GM12872 (cell line): ENCODE data around the gene SF3A2.

Experiments
- CTCF ChIP-seq: IDR thresholded peaks from 3 replicates; pipeline ENCODE4 v1.5.1; 2011; ENCODE audit warnings: low read depth, mild to moderate bottlenecking, low read length, moderate library complexity; ENCODE audit not compliant: insufficient read depth

SF3A2 gene

GRCh38 chr19:2278459-2279158, 42.0 kb downstream of the SF3A2 start:
- no peak for TF ChIP-seq CTCF

- TF ChIP-seq CTCF, result no peak
Observed at GRCh38 chr19:2280633-2281264, 44.1 kb downstream of the SF3A2 start.

- no peak for TF ChIP-seq CTCF
Observed at GRCh38 chr19:2282062-2282861, 45.6 kb downstream of the SF3A2 start, which contains the start of gene PEAK3. Gene PEAK3 (minus strand): TSS chr19:2282175. CDS start chr19:2280931, 1,244 bp downstream.

GRCh38 chr19:2282862-2283237, 46.2 kb downstream of the SF3A2 start:
- no peak for TF ChIP-seq CTCF

- TF ChIP-seq CTCF, result no peak
Observed at GRCh38 chr19:2283835-2284507, 47.3 kb downstream of the SF3A2 start.

DNA sequence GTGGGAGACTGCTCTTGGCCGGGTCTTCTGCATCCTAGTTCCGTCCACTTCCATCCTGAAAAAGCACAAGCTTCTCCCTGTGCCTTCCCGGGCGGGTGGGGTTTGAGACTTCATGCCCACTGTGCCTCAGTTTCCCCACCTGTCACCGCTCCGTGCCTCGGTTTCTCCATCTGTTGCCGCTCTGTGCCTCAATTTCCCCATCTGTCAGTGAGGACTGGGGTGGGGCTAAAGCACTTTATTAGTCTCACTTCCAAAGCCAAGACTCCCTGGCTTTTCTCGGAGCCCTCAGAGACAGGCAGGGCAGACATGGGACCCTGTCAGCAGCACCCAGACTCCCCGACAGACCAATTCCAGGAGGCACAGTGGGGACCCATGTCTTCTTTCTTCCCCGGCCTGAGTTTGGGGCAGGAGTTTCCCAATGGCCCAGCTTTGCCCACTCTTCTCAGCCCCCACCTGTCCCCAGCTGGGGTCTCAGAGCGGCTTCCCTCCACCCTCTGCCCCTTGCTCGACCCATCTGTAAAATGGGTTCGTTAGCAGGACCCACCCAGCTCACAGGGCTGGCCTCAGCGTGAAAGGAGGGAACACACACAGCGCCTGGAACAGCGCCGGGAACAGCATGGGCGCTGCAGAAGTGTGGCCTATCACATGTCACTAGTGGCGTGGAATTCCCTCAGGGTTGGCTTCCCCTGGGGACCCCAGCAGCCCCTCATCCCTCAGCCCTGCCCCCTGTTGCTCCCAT, 49.9 kb downstream of the SF3A2 start:
- TF ChIP-seq CTCF, result no peak
